Coronary artery (tissue), 2 donors: ENCODE data around the gene CDT1.

Experiments
- DNase-seq: peaks from one replicate; pipeline ENCODE4 v3.0.0-alpha.2; 2017; ENCODE audit warnings: low spot score
- H3K27ac ChIP-seq, 2 donors: fragments of 200-600 bp; sonication (generic); one replicate each; pipeline ENCODE4 v1.5.1; 2016 to 2019
- H3K4me3 ChIP-seq: fragments of 200-600 bp; sonication (generic); 2 replicates; pipeline ENCODE4 v1.5.1; 2016; ENCODE audit warnings: mild to moderate bottlenecking, moderate library complexity
- TF ChIP-seq, protein P1 (sequence below): fragments of 200-600 bp; sonication (generic); IDR thresholded peaks from one replicate; pipeline ENCODE4 v1.5.1; 2019; ENCODE audit warnings: antibody characterized with exemption

The CDT1 gene

DNA sequence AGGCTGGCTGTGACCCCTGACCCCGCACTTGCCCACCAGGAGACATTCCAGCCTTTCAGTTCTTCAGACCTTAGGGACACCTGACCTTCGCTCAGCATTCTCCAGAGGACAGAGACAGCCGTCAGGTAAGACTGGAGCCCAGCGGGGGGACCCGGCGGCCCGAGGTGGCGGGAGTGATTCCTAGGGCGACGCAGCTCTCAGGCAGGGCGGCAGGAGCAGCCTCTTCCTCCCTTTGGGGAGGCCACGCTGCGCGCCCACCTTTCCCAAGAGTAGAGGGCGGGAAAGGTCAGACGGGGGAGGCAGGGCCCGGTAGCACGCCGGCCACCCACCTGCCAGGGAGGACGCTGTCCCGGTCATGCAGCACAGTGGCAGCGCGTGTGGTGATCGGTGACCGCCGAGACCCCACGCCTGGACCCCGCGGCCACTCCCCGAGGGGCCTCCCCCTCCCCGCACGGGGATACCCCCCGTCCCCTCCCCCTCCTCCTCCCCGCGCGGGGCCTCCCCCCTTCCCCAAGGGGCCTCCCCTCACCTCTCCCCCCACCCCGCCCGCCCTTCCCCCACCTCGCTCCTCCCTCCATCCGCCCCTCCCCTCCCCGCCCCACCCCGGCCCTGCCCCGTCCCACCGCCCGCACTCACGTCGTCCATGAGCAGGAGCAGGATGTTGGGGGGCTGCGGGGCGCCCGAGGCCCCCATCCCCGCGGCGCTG lies 52.7 kb downstream of the CDT1 start:
- Histone ChIP-seq H3K4me3 (peak overlapping the region; percentile 95), H3K27ac (peak overlapping the region; percentile 78 to 90)
- no peak for DNase-seq
- TF ChIP-seq, protein P1, sequence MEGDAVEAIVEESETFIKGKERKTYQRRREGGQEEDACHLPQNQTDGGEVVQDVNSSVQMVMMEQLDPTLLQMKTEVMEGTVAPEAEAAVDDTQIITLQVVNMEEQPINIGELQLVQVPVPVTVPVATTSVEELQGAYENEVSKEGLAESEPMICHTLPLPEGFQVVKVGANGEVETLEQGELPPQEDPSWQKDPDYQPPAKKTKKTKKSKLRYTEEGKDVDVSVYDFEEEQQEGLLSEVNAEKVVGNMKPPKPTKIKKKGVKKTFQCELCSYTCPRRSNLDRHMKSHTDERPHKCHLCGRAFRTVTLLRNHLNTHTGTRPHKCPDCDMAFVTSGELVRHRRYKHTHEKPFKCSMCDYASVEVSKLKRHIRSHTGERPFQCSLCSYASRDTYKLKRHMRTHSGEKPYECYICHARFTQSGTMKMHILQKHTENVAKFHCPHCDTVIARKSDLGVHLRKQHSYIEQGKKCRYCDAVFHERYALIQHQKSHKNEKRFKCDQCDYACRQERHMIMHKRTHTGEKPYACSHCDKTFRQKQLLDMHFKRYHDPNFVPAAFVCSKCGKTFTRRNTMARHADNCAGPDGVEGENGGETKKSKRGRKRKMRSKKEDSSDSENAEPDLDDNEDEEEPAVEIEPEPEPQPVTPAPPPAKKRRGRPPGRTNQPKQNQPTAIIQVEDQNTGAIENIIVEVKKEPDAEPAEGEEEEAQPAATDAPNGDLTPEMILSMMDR: no peak

DNA sequence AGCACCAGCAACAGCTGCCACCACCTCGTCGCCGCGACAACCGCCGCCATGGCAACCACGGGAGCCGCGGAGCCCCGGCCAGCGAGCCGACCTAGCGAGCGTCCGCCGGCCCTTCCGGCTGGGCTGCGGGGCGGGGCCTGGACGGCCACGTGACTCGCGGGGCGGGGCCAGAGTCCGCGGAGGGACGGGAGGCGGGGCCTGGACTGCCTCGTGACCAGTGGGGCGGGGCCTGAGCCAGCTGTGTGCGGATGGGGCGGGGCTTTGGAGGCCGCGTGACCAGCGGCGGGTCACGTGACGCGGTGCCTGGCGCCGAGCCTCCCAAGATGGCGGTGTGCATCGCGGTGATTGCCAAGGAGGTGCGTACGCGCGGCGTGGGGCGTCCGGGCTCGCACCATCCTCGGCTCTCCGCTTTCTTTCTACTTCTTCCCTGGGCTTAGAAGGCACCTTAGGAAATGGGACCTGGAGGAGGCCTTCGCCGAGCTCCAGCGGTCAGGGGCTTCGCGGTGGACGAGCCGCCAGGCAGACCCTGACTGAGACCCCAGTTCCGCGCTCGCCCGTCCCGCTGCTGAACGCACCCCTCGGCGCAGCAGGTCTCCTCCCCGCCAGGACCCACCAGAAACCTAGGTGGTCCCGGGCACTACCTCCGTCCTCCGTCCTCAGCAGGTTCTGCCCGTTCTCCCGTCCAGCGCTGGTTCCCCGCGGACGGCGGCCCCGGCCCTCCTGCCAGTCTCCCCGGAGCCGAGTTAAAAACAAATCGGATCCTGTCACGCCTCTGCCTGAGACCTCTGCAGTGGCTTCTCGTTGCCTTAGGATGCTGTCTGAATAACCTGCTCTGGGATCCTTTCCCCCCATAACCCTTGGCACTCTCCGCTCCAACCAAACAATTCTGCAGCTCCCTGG lies 53.5 kb downstream of the CDT1 start, which contains the start of the genes GALNS and TRAPPC2L:
GALNS (minus strand) TSS at position 120 of the 900 bp plus-strand sequence; CDS start at position 50, 70 bp downstream.
TRAPPC2L (plus strand) TSS at position 300 of the 900 bp plus-strand sequence; CDS start at position 324, 24 bp downstream.
- DNase-seq: peak; percentile 97
- Histone ChIP-seq H3K27ac (peak within 1 kb of the TSS; percentile 78 to 90), H3K4me3 (peak within 1 kb of the TSS; percentile 95)
- TF ChIP-seq, protein P1: no peak

DNA sequence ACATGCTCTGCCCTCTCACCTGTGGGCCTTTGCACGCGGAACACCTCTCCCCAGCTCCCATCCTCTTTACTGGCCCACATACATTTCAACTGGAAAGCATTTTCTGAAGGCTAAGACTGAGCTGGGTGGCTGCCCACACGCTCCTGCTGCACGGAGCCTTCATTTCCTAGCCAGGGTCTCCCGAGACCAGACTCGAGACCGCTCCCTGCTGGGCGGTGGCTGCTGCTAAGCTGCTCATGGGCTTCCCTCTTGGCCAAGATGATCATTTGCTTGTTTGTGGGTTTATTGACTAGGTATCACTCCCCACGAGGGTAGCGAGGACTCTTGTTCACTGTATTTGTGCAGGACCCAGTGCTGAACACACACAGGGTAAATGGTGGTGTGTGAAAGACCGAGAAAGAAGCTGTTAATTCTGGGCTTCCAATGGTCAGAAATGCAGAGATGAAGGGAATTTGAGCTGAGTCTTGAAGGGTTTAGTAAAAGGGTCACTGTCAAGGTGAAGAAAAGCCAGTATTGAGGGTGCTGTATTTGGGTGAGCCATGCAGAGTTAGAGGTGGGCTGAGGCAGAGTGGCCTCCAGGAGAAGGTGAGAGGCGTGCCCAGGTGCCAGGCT lies 54.2 kb downstream of the CDT1 start:
- Histone ChIP-seq H3K4me3 (peak overlapping the region; percentile 95), H3K27ac (peak overlapping the region; percentile 78 to 90)
- DNase-seq: no peak
- TF ChIP-seq, protein P1: no peak
